Thyroid gland (tissue), 4 donors: Measurements from ENCODE around the gene EEF2.
"Not testable (repeated sequence)": the region's sequence is repeated elsewhere in the genome, so short reads cannot be mapped to it uniquely, and the experiment has no call there.

Experiments used
- POLR2A ChIP-seq, 2 donors: fragments of 450-650 bp; IDR thresholded peaks; one replicate each; pipeline ENCODE4 v1.6.1; 2017; ENCODE audit warnings: antibody characterized with exemption in 2 of 2, mild to moderate bottlenecking in 2 of 2, moderate library complexity in 1 of 2
- TF ChIP-seq, protein P1 (sequence below), 6 experiments: fragments of 200-600 bp in 3 of 6; fragments of 450-650 bp in 3 of 6; sonication (generic) in 3 of 6; IDR thresholded peaks; one replicate each; pipeline ENCODE4 v1.5.1; 2016 to 2019; ENCODE audit warnings: antibody characterized with exemption in 6 of 6, mild to moderate bottlenecking in 2 of 6, inconsistent platforms in 1 of 6, moderate library complexity in 1 of 6

- TF ChIP-seq, protein P1, sequence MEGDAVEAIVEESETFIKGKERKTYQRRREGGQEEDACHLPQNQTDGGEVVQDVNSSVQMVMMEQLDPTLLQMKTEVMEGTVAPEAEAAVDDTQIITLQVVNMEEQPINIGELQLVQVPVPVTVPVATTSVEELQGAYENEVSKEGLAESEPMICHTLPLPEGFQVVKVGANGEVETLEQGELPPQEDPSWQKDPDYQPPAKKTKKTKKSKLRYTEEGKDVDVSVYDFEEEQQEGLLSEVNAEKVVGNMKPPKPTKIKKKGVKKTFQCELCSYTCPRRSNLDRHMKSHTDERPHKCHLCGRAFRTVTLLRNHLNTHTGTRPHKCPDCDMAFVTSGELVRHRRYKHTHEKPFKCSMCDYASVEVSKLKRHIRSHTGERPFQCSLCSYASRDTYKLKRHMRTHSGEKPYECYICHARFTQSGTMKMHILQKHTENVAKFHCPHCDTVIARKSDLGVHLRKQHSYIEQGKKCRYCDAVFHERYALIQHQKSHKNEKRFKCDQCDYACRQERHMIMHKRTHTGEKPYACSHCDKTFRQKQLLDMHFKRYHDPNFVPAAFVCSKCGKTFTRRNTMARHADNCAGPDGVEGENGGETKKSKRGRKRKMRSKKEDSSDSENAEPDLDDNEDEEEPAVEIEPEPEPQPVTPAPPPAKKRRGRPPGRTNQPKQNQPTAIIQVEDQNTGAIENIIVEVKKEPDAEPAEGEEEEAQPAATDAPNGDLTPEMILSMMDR (IDR thresholded peaks at IDR 0.05), result not testable (repeated sequence)
- TF ChIP-seq POLR2A (IDR thresholded peaks at IDR 0.05), result not testable (repeated sequence)
Measured at GRCh38 chr19:4011430-4011829, 26.2 kb upstream of the EEF2 start.
